Liver (tissue), 9 donors: ENCODE data around the gene METAP2. TPM values are rescaled to one million over a fixed set of nuclear protein-coding genes. Genes with fewer than 3 reads are reported as not detected.

Experiments
- DNase-seq: peaks from one replicate; pipeline ENCODE4 v3.0.0-alpha.2; 2017; ENCODE audit warnings: low spot score
- H3K27ac ChIP-seq, 2 donors: one replicate each; pipeline ENCODE4 v1.7.0; 2013; ENCODE audit warnings: inconsistent platforms in 2 of 2, low read length in 2 of 2, control low read depth in 1 of 2, low read depth in 1 of 2, mild to moderate bottlenecking in 1 of 2
- H3K27me3 ChIP-seq, 4 donors: one replicate each; pipeline versions ENCODE4 v1.6.1 to v1.7.0; 2013; ENCODE audit warnings: low read length in 3 of 4, inconsistent platforms in 1 of 4, mild to moderate bottlenecking in 1 of 4, moderate library complexity in 1 of 4; ENCODE audit not compliant: control insufficient read depth in 4 of 4, insufficient read depth in 4 of 4
- H3K36me3 ChIP-seq, 4 donors: one replicate each; pipeline versions ENCODE4 v1.6.1 to v1.7.0; 2013; ENCODE audit warnings: low read length in 3 of 4, mild to moderate bottlenecking in 3 of 4, low read depth in 1 of 4, moderate library complexity in 1 of 4; ENCODE audit not compliant: control insufficient read depth in 4 of 4, insufficient read depth in 3 of 4
- H3K4me1 ChIP-seq, 4 donors: one replicate each; pipeline versions ENCODE4 v1.6.1 to v1.7.0; 2013; ENCODE audit warnings: low read length in 3 of 4, mild to moderate bottlenecking in 3 of 4, moderate library complexity in 1 of 4; ENCODE audit not compliant: control insufficient read depth in 4 of 4, insufficient read depth in 4 of 4
- H3K4me3 ChIP-seq, 3 donors: one replicate each; pipeline versions ENCODE4 v1.6.1 to v1.7.0; 2013; ENCODE audit warnings: low read length in 3 of 3, control low read depth in 1 of 3, low read depth in 1 of 3, mild to moderate bottlenecking in 1 of 3
- H3K9ac ChIP-seq, 2 donors: one replicate each; pipeline ENCODE4 v1.7.0; 2013; ENCODE audit warnings: low read length in 2 of 2, mild to moderate bottlenecking in 2 of 2, moderate library complexity in 2 of 2, control low read depth in 1 of 2, low read depth in 1 of 2
- H3K9me3 ChIP-seq, 4 donors: one replicate each; pipeline versions ENCODE4 v1.6.1 to v1.7.0; 2013; ENCODE audit warnings: low read length in 3 of 4; ENCODE audit not compliant: control insufficient read depth in 4 of 4
- CTCF ChIP-seq: fragments of 150-350 bp; IDR thresholded peaks from 2 replicates; pipeline ENCODE4 v1.5.1; 2017; ENCODE audit warnings: improper control_type of control experiment, low read depth, low read length; ENCODE audit not compliant: missing input control
- EGR1 ChIP-seq, 2 donors: IDR thresholded peaks; 2 replicates each; pipeline ENCODE4 v1.6.1; 2016 to 2018; ENCODE audit warnings: antibody characterized with exemption in 2 of 2, low read depth in 2 of 2
- FOXA1 ChIP-seq: IDR thresholded peaks from 2 replicates; pipeline ENCODE4 v1.6.1; 2016; ENCODE audit warnings: antibody characterized with exemption
- FOXA2 ChIP-seq: IDR thresholded peaks from 2 replicates; pipeline ENCODE4 v1.6.1; 2016; ENCODE audit warnings: antibody characterized with exemption
- GABPA ChIP-seq, 2 donors: IDR thresholded peaks in 1 of 2; conservative IDR thresholded peaks in 1 of 2; 2 replicates each; pipeline ENCODE4 v1.6.1; 2016; ENCODE audit warnings: antibody characterized with exemption in 2 of 2, mild to moderate bottlenecking in 1 of 2, moderate library complexity in 1 of 2
- HNF4A ChIP-seq, 2 donors: conservative IDR thresholded peaks; 2 replicates each; pipeline ENCODE4 v1.6.1; 2016; ENCODE audit warnings: antibody characterized with exemption in 2 of 2, mild to moderate bottlenecking in 2 of 2
- HNF4G ChIP-seq: IDR thresholded peaks from 2 replicates; pipeline ENCODE4 v1.6.1; 2016; ENCODE audit warnings: antibody characterized with exemption
- MAX ChIP-seq: IDR thresholded peaks from 2 replicates; pipeline ENCODE4 v1.6.1; 2016; ENCODE audit warnings: antibody characterized with exemption
- NR2F2 ChIP-seq: IDR thresholded peaks from 2 replicates; pipeline ENCODE4 v1.6.1; 2016; ENCODE audit warnings: antibody characterized with exemption
- RAD21 ChIP-seq, 2 donors: IDR thresholded peaks; 2 replicates each; pipeline ENCODE4 v1.6.1; 2016; ENCODE audit warnings: antibody characterized with exemption in 2 of 2, mild to moderate bottlenecking in 2 of 2
- REST ChIP-seq: IDR thresholded peaks from 2 replicates; pipeline ENCODE4 v1.6.1; 2016; ENCODE audit warnings: antibody characterized with exemption, mild to moderate bottlenecking
- RXRA ChIP-seq, 2 donors: IDR thresholded peaks; 2 replicates each; pipeline ENCODE4 v1.6.1; 2017 to 2018; ENCODE audit warnings: antibody characterized with exemption in 2 of 2, mild to moderate bottlenecking in 1 of 2
- SP1 ChIP-seq: IDR thresholded peaks from 2 replicates; pipeline ENCODE4 v1.6.1; 2018; ENCODE audit warnings: antibody characterized with exemption, mild to moderate bottlenecking
- TAF1 ChIP-seq: conservative IDR thresholded peaks from 2 replicates; pipeline ENCODE4 v1.6.1; 2016; ENCODE audit warnings: antibody characterized with exemption, mild to moderate bottlenecking
- YY1 ChIP-seq: IDR thresholded peaks from 2 replicates; pipeline ENCODE4 v1.6.1; 2016; ENCODE audit warnings: antibody characterized with exemption, mild to moderate bottlenecking
- ZBTB33 ChIP-seq: IDR thresholded peaks from 2 replicates; pipeline ENCODE4 v1.6.1; 2016; ENCODE audit warnings: antibody characterized with exemption
- WGBS: extraction: QIAGEN DNeasy Blood & Tissue Kit; methylation state at CpG from one replicate; pipeline ENCODE4 v1.1.7; 2013; 5-methylcytosine and 5-hydroxymethylcytosine counted together
- polyA plus RNA-seq, 2 donors: library from polyadenylated mRNA; stranded (reverse) in 1 of 2; unstranded in 1 of 2; fragments of 200-250 nt in 1 of 2; fragments of >200 nt in 1 of 2; fragmentation: Nextera tagmentation in 1 of 2; extraction: Ambion mirVana in 1 of 2; gene quantifications; one replicate each; pipeline versions ENCODE4 v1.2.1 to v1.2.3, GENCODE V29; 2013 to 2015
- total RNA-seq, 2 donors: library from RNA; depleted of rRNA; stranded (reverse); fragments of >200 nt; gene quantifications; one replicate each; pipeline ENCODE4 v1.2.3, GENCODE V29; 2014
- donor health status: healthy.
- donor health status: healthy.
- donor health status: healthy.
- donor health status: healthy.
- donor health status: healthy.

Gene METAP2
- total and polyA plus RNA-seq, 4 donors = 31.2 to 45.7 (median 35.7) TPM

- Histone ChIP-seq H3K36me3 (no peaks in the 10 kb centered on the region), H3K9ac (no peak overlapping the region), H3K4me3 (no peak overlapping the region), H3K27ac (no peak overlapping the region), H3K4me1 (peaks cover 0 to 10% (median 5%) of the 10 kb centered on the region in 4 donors), H3K9me3 (peaks cover 0 to 9% (median 4%) of the 10 kb centered on the region in 4 donors), H3K27me3 (peaks cover 0 to 10% (median 2%) of the 10 kb centered on the region in 4 donors)
- no peak for TF ChIP-seq RXRA (IDR thresholded peaks at IDR 0.05)
- TF ChIP-seq ZBTB33 = no peak
- TF ChIP-seq FOXA1 = no peak
- TF ChIP-seq HNF4G = no peak
- no peak for TF ChIP-seq YY1
- TF ChIP-seq EGR1 (IDR thresholded peaks at IDR 0.05; ENCODE audit: low read depth in 2 of 2) = no peak
- TF ChIP-seq MAX = no peak
- TF ChIP-seq GABPA (IDR thresholded peaks at IDR 0.05 in 1 of 2, conservative IDR thresholded peaks at IDR 0.05 in 1 of 2) = no peak
- TF ChIP-seq CTCF = no peak
- no peak for TF ChIP-seq RAD21 (IDR thresholded peaks at IDR 0.05)
- TF ChIP-seq HNF4A (conservative IDR thresholded peaks at IDR 0.05) = no peak
- TF ChIP-seq NR2F2 = no peak
- no peak for TF ChIP-seq TAF1
- DNase-seq = no peak
- 66% methylated on average over 3 of the region's 3 CpGs for WGBS
These were observed 70.8 kb downstream of the METAP2 start for GRCh38 chr12:95544756-95545155.

- Histone ChIP-seq H3K9me3 (peaks cover 0 to 9% (median 4%) of the 10 kb centered on the region in 4 donors), H3K9ac (no peak overlapping the region), H3K36me3 (no peaks in the 10 kb centered on the region), H3K4me1 (peaks cover 0 to 10% (median 5%) of the 10 kb centered on the region in 4 donors), H3K4me3 (no peak overlapping the region), H3K27me3 (peaks cover 0 to 10% (median 2%) of the 10 kb centered on the region in 4 donors), H3K27ac (no peak overlapping the region)
- TF ChIP-seq RAD21 (IDR thresholded peaks at IDR 0.05) = no peak
- TF ChIP-seq FOXA1 = no peak
- TF ChIP-seq HNF4A (conservative IDR thresholded peaks at IDR 0.05) = no peak
- no peak for TF ChIP-seq SP1
- TF ChIP-seq EGR1 (IDR thresholded peaks at IDR 0.05; ENCODE audit: low read depth in 2 of 2) = no peak
- no peak for TF ChIP-seq HNF4G
- no peak for TF ChIP-seq NR2F2
- no peak for TF ChIP-seq ZBTB33
- TF ChIP-seq YY1 = no peak
- no peak for TF ChIP-seq FOXA2
- TF ChIP-seq MAX = no peak
- TF ChIP-seq REST = no peak
- no peak for TF ChIP-seq GABPA (IDR thresholded peaks at IDR 0.05 in 1 of 2, conservative IDR thresholded peaks at IDR 0.05 in 1 of 2)
- WGBS = 87% methylated on average over 4 of the region's 4 CpGs
- DNase-seq = no peak
These were observed 71.4 kb downstream of the METAP2 start for GRCh38 chr12:95545303-95545702.
